HepG2 (cell line): ENCODE data around the gene MAP3K19. TPM values are rescaled to one million over a fixed set of nuclear protein-coding genes. Genes with fewer than 3 reads are reported as not detected.

ENCODE experiments used
- BHLHE40 ChIP-seq: IDR thresholded peaks from 2 replicates; pipeline ENCODE4 v1.6.1; 2011; ENCODE audit warnings: low read length, improper control_type of control experiment
- CENPT ChIP-seq: sonication (generic); formaldehyde crosslinking; IDR thresholded peaks from 2 replicates; pipeline ENCODE4 v1.8.0; 2022; ENCODE audit warnings: low read depth, mild to moderate bottlenecking, moderate library complexity, missing genetic modification reagents
- EP300 ChIP-seq, 3 experiments: sonication (generic) in 1 of 3; formaldehyde crosslinking in 1 of 3; IDR thresholded peaks; 2 replicates each; pipeline versions ENCODE4 v1.5.1 to v1.6.1; 2011 to 2020; ENCODE audit warnings: low read depth in 2 of 3, low read length in 2 of 3, borderline replicate concordance in 1 of 3, improper control_type of control experiment in 1 of 3, mild to moderate bottlenecking in 1 of 3, missing genetic modification reagents in 1 of 3, moderate library complexity in 1 of 3
- FOSL2 ChIP-seq: sonication (generic); formaldehyde crosslinking; IDR thresholded peaks from 2 replicates; pipeline ENCODE4 v1.4.0; 2020; ENCODE audit warnings: missing genetic modification reagents
- GFI1 ChIP-seq: sonication (generic); formaldehyde crosslinking; IDR thresholded peaks from 2 replicates; pipeline ENCODE4 v1.5.0; 2020; ENCODE audit warnings: missing genetic modification reagents, mild to moderate bottlenecking, borderline replicate concordance
- HNRNPL ChIP-seq: fragments of 200-400 bp; formaldehyde crosslinking; IDR thresholded peaks from 2 replicates; pipeline ENCODE4 v1.6.1; 2017; ENCODE audit warnings: mild to moderate bottlenecking, low read depth, low read length
- HNRNPUL1 ChIP-seq: fragments of 200-400 bp; formaldehyde crosslinking; IDR thresholded peaks from 2 replicates; pipeline ENCODE4 v1.6.1; 2017; ENCODE audit warnings: low read depth, mild to moderate bottlenecking, low read length, moderate library complexity
- ISL2 ChIP-seq: sonication (generic); formaldehyde crosslinking; IDR thresholded peaks from 2 replicates; pipeline ENCODE4 v1.5.0; 2020; ENCODE audit warnings: missing genetic modification reagents
- MAFK ChIP-seq, 2 experiments: IDR thresholded peaks in 1 of 2; conservative IDR thresholded peaks in 1 of 2; 2 replicates each; pipeline ENCODE4 v1.6.1; 2011; ENCODE audit warnings: improper control_type of control experiment in 2 of 2, low read length in 2 of 2
- MZF1 ChIP-seq: sonication (generic); formaldehyde crosslinking; IDR thresholded peaks from 2 replicates; pipeline ENCODE4 v1.8.1; 2023; ENCODE audit warnings: mild to moderate bottlenecking, missing genetic modification reagents, borderline replicate concordance
- NFYB ChIP-seq: sonication (generic); formaldehyde crosslinking; IDR thresholded peaks from 2 replicates; pipeline ENCODE4 v1.4.0; 2020; ENCODE audit warnings: missing genetic modification reagents
- PHF5A ChIP-seq: IDR thresholded peaks from one replicate; pipeline ENCODE4 v1.6.1; 2018; ENCODE audit warnings: low read depth, missing genetic modification reagents; ENCODE audit not compliant: unreplicated experiment
- RCOR2 ChIP-seq: IDR thresholded peaks from 2 replicates; pipeline ENCODE4 v1.6.1; 2016; ENCODE audit warnings: missing biosample characterization, missing genetic modification reagents
- SMAD1 ChIP-seq: sonication (generic); formaldehyde crosslinking; IDR thresholded peaks from 2 replicates; pipeline ENCODE4 v1.4.0; 2020; ENCODE audit warnings: missing genetic modification reagents, low read depth, mild to moderate bottlenecking, borderline replicate concordance
- ZNF282 ChIP-seq: fragments of 450-650 bp; IDR thresholded peaks from 2 replicates; pipeline ENCODE4 v1.6.1; 2018; ENCODE audit not compliant: partially characterized antibody
- ZNF383 ChIP-seq: sonication (generic); formaldehyde crosslinking; IDR thresholded peaks from 2 replicates; pipeline ENCODE4 v1.4.0; 2020; ENCODE audit warnings: missing genetic modification reagents, mild to moderate bottlenecking, borderline replicate concordance
- ZNF644 ChIP-seq: IDR thresholded peaks from 2 replicates; pipeline ENCODE4 v1.6.1; 2016; ENCODE audit warnings: low read depth
- ZNF720 ChIP-seq: sonication (generic); formaldehyde crosslinking; IDR thresholded peaks from 2 replicates; pipeline ENCODE4 v1.4.0; 2020; ENCODE audit warnings: missing genetic modification reagents
- ZNF768 ChIP-seq: sonication (generic); formaldehyde crosslinking; IDR thresholded peaks from 2 replicates; pipeline ENCODE4 v1.4.0; 2020; ENCODE audit warnings: missing genetic modification reagents
- ZNF841 ChIP-seq: sonication (generic); formaldehyde crosslinking; IDR thresholded peaks from 2 replicates; pipeline ENCODE4 v1.8.1; 2023; ENCODE audit warnings: missing genetic modification reagents, borderline replicate concordance
- ZSCAN29 ChIP-seq: sonication (generic); formaldehyde crosslinking; conservative IDR thresholded peaks from 2 replicates; pipeline ENCODE4 v1.4.0; 2020; ENCODE audit warnings: mild to moderate bottlenecking, missing genetic modification reagents
- ZSCAN30 ChIP-seq: sonication (generic); formaldehyde crosslinking; IDR thresholded peaks from 2 replicates; pipeline ENCODE4 v1.5.0; 2020; ENCODE audit warnings: mild to moderate bottlenecking, missing genetic modification reagents
- ZSCAN31 ChIP-seq: sonication (generic); formaldehyde crosslinking; IDR thresholded peaks from 2 replicates; pipeline ENCODE4 v1.5.0; 2020; ENCODE audit warnings: low read depth, mild to moderate bottlenecking, missing genetic modification reagents
- polyA plus RNA-seq, 8 experiments: library from polyadenylated mRNA; depleted of rRNA in 3 of 8; stranded (reverse) in 7 of 8; unstranded in 1 of 8; fragments of >200 nt; fragmentation: Illumina TruSeq in 4 of 8; extraction: Trizol in 4 of 8; gene quantifications; 2 replicates each; pipeline versions ENCODE4 v1.2.1 to v1.2.3, GENCODE V29; 2011 to 2016; ENCODE audit warnings: low read depth in 4 of 8, missing spikeins in 1 of 8, mixed read lengths in 1 of 8; ENCODE audit not compliant: insufficient read depth in 1 of 8
- total RNA-seq, 5 experiments: library from RNA; depleted of rRNA; stranded (reverse); fragments of >200 nt; fragmentation: Illumina TruSeq; extraction: Trizol; gene quantifications; 2 replicates each; pipeline ENCODE4 v1.2.3, GENCODE V29; 2016; ENCODE audit warnings: low read depth in 1 of 5
- TF ChIP-seq, protein P1 (sequence below): sonication (generic); formaldehyde crosslinking; IDR thresholded peaks from 2 replicates; pipeline ENCODE4 v1.5.0; 2020; ENCODE audit warnings: missing genetic modification reagents
- TF ChIP-seq, protein P2 (sequence below): sonication (generic); formaldehyde crosslinking; IDR thresholded peaks from 2 replicates; pipeline ENCODE4 v1.5.1; 2020; ENCODE audit warnings: missing genetic modification reagents, mild to moderate bottlenecking, borderline replicate concordance
- TF ChIP-seq, protein P3 (sequence below): sonication (generic); formaldehyde crosslinking; IDR thresholded peaks from 2 replicates; pipeline ENCODE4 v1.5.1; 2020; ENCODE audit warnings: mild to moderate bottlenecking, missing genetic modification reagents, borderline replicate concordance
- TF ChIP-seq, protein P4 (sequence below): sonication (generic); formaldehyde crosslinking; IDR thresholded peaks from 2 replicates; pipeline ENCODE4 v1.4.0; 2020; ENCODE audit warnings: missing genetic modification reagents

Gene MAP3K19
- total and polyA plus RNA-seq, 2 of the 13 experiments (the other 11 are each of a cell fraction or from before 2014, with no cell fraction given), result not detected

DNA sequence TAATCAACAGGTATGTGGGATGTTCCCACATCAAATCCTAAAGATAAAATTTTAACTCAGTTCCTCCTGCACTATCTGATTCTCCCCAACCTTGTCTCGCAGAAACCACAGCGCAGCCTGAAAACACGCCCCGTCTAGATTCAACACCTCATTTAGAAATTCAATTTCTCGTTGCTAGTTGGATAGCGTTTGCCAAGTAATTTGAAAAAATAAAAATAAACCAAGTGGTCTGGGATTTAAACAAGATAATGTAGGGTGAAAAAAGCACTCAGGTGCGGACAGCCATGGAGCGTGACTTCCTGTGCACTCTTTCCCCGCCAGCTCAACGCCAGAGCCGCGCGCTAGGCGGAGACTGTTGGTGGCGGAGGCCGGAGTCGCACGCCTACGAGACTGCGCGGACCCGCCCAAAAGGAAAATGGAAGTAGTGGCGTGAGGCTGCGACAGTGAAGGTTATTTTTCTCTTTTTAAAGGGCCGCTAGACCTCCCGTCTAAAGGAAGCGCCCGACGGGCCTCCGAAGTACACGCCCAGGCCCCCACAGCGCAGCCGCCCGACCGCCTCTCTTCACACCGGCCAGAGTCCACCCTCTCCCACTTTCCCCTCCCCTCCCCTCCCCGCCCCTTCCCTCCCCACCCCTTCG lies 129.2 kb downstream of the MAP3K19 start (continued):
- TF ChIP-seq RCOR2 (CRISPR knock-in tag) (no peak), HNRNPL (peak; percentile 35; the same call in 1 of the 2 replicates), PHF5A (no peak), ZNF841 (CRISPR knock-in tag) (no peak), ZNF720 (CRISPR knock-in tag) (no peak), ZNF644 (CRISPR knock-in tag) (no peak; the same call in 1 of the 2 replicates), CENPT (CRISPR knock-in tag) (no peak), ISL2 (no peak), EP300 (IDR thresholded peaks at IDR 0.05; ENCODE audit: low read depth in 2 of 2, low read length in 2 of 2) (no peak; a peak in 1 of 4 replicates), EP300 (CRISPR knock-in tag; IDR thresholded peaks at IDR 0.05; ENCODE audit: borderline replicate concordance) (no peak), GFI1 (CRISPR knock-in tag) (no peak), NFYB (CRISPR knock-in tag) (no peak), ZSCAN29 (no peak), MZF1 (CRISPR knock-in tag) (no peak), ZNF768 (peak; percentile 72), MAFK (conservative IDR thresholded peaks at IDR 0.05 in 1 of 2, IDR thresholded peaks at IDR 0.05 in 1 of 2; ENCODE audit: low read length in 2 of 2) (no peak), SMAD1 (CRISPR knock-in tag) (no peak), FOSL2 (CRISPR knock-in tag) (no peak; the same call in 1 of the 2 replicates), ZSCAN31 (no peak), BHLHE40 (0 out of 2 replicates have a peak, but pooled peaks have one; percentile 37), ZNF383 (CRISPR knock-in tag) (no peak), ZSCAN30 (CRISPR knock-in tag) (no peak), HNRNPUL1 (no peak), ZNF282 (no peak)
- TF ChIP-seq, protein P1, sequence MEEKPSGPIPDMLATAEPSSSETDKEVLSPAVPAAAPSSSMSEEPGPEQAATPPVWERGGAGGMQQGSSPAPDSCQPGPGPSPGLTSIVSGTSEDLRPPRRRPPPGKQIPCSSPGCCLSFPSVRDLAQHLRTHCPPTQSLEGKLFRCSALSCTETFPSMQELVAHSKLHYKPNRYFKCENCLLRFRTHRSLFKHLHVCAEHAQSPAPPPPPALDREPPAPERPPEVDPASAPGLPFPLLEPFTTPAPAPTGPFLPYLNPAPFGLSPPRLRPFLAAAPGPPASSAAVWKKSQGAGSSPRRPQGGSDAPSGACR (CRISPR knock-in tag), result no peak; the same call in 1 of the 2 replicates
- TF ChIP-seq, protein P2, sequence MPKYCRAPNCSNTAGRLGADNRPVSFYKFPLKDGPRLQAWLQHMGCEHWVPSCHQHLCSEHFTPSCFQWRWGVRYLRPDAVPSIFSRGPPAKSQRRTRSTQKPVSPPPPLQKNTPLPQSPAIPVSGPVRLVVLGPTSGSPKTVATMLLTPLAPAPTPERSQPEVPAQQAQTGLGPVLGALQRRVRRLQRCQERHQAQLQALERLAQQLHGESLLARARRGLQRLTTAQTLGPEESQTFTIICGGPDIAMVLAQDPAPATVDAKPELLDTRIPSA (CRISPR knock-in tag), result no peak
- TF ChIP-seq, protein P3, sequence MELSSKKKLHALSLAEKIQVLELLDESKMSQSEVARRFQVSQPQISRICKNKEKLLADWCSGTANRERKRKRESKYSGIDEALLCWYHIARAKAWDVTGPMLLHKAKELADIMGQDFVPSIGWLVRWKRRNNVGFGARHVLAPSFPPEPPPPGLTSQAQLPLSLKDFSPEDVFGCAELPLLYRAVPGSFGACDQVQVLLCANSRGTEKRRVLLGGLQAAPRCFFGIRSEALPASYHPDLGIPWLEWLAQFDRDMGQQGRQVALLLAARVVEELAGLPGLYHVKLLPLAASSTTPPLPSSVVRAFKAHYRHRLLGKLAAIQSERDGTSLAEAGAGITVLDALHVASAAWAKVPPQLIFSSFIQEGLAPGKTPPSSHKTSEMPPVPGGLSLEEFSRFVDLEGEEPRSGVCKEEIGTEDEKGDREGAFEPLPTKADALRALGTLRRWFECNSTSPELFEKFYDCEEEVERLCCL (CRISPR knock-in tag), result no peak
- TF ChIP-seq, protein P4, sequence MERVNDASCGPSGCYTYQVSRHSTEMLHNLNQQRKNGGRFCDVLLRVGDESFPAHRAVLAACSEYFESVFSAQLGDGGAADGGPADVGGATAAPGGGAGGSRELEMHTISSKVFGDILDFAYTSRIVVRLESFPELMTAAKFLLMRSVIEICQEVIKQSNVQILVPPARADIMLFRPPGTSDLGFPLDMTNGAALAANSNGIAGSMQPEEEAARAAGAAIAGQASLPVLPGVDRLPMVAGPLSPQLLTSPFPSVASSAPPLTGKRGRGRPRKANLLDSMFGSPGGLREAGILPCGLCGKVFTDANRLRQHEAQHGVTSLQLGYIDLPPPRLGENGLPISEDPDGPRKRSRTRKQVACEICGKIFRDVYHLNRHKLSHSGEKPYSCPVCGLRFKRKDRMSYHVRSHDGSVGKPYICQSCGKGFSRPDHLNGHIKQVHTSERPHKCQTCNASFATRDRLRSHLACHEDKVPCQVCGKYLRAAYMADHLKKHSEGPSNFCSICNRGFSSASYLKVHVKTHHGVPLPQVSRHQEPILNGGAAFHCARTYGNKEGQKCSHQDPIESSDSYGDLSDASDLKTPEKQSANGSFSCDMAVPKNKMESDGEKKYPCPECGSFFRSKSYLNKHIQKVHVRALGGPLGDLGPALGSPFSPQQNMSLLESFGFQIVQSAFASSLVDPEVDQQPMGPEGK, result no peak
